CD14-positive monocyte (primary cell): ENCODE results near the gene SLC6A8. TPM values are rescaled to one million over a fixed set of nuclear protein-coding genes. Genes with fewer than 3 reads are reported as not detected.
A peak's percentile ranks its signal among the peaks of the same experiment; 100 is the strongest.

ENCODE experiments used
- DNase-seq, 3 donors: peaks; one replicate each; pipeline ENCODE4 v3.0.0-alpha.2; 2011 to 2022
- H2AFZ ChIP-seq: 2 replicates; pipeline ENCODE4 v1.6.0; 2012; ENCODE audit warnings: mild to moderate bottlenecking, low read depth, low read length, inconsistent platforms; ENCODE audit not compliant: insufficient read depth, poor library complexity, severe bottlenecking
- H3K27ac ChIP-seq, 2 donors: 1 replicate in 1 of 2; 2 replicates in 1 of 2; pipeline ENCODE4 v1.5.1; 2012 to 2013; ENCODE audit warnings: low read length in 2 of 2, control low read depth in 1 of 2, inconsistent platforms in 1 of 2, low read depth in 1 of 2, mild to moderate bottlenecking in 1 of 2
- H3K27me3 ChIP-seq, 2 donors: one replicate each; pipeline versions ENCODE4 v1.6.0 to v1.6.1; 2011 to 2013; ENCODE audit warnings: low read length in 2 of 2; ENCODE audit not compliant: control insufficient read depth in 2 of 2, insufficient read depth in 2 of 2
- H3K36me3 ChIP-seq, 2 donors: replicated peaks in 1 of 2; 1 replicate in 1 of 2; 2 replicates in 1 of 2; pipeline versions ENCODE4 v1.5.1 to v1.6.1; 2012 to 2013; ENCODE audit warnings: low read length in 2 of 2, control low read depth in 1 of 2, inconsistent platforms in 1 of 2, mild to moderate bottlenecking in 1 of 2; ENCODE audit not compliant: insufficient read depth in 2 of 2, control insufficient read depth in 1 of 2
- H3K4me1 ChIP-seq, 2 donors: 1 replicate in 1 of 2; 2 replicates in 1 of 2; pipeline versions ENCODE4 v1.5.1 to v1.6.1; 2012 to 2013; ENCODE audit warnings: low read length in 2 of 2, control low read depth in 1 of 2, inconsistent platforms in 1 of 2, mild to moderate bottlenecking in 1 of 2, moderate library complexity in 1 of 2; ENCODE audit not compliant: insufficient read depth in 2 of 2, control insufficient read depth in 1 of 2
- H3K4me2 ChIP-seq: replicated peaks from 2 replicates; pipeline ENCODE3; 2012; ENCODE audit warnings: low read length, moderate library complexity, mild to moderate bottlenecking; ENCODE audit not compliant: poor library complexity, severe bottlenecking; ENCODE audit errors: extremely low read depth
- H3K4me3 ChIP-seq, 3 experiments: fragments of 200-600 bp in 1 of 3; sonication (generic) in 1 of 3; replicated peaks in 1 of 3; 1 replicate in 2 of 3; 2 replicates in 1 of 3; pipeline ENCODE4 v1.5.1; 2011 to 2013; ENCODE audit warnings: low read length in 3 of 3, mild to moderate bottlenecking in 3 of 3, control low read depth in 2 of 3, low read depth in 2 of 3, inconsistent platforms in 1 of 3, moderate library complexity in 1 of 3
- H3K79me2 ChIP-seq: 2 replicates; pipeline ENCODE4 v1.6.0; 2012; ENCODE audit warnings: mild to moderate bottlenecking, control low read depth, inconsistent platforms, low read length, moderate library complexity; ENCODE audit not compliant: insufficient read depth
- H3K9ac ChIP-seq: 2 replicates; pipeline ENCODE4 v1.6.0; 2017; ENCODE audit warnings: low read length, mild to moderate bottlenecking; ENCODE audit not compliant: insufficient read depth, poor library complexity, severe bottlenecking
- H3K9me3 ChIP-seq, 2 donors: replicated peaks in 1 of 2; 1 replicate in 1 of 2; 2 replicates in 1 of 2; pipeline versions ENCODE4 v1.5.1 to v1.6.1; 2012 to 2013; ENCODE audit warnings: low read length in 2 of 2, control low read depth in 1 of 2; ENCODE audit not compliant: control insufficient read depth in 1 of 2, insufficient read depth in 1 of 2
- H4K20me1 ChIP-seq: 2 replicates; pipeline ENCODE4 v1.6.0; 2012; ENCODE audit warnings: mild to moderate bottlenecking, low read length, control low read depth, moderate library complexity; ENCODE audit not compliant: insufficient read depth
- H3K27ac Mint-ChIP-seq, 7 donors: one replicate each; pipeline ENCODE4 v1.8.0; 2020; ENCODE audit warnings: mild to moderate bottlenecking in 7 of 7, mixed read lengths in 7 of 7, moderate library complexity in 6 of 7, inconsistent platforms in 2 of 7
- H3K27me3 Mint-ChIP-seq, 3 donors: one replicate each; pipeline ENCODE4 v1.8.0; 2021 to 2022; ENCODE audit warnings: low read depth in 3 of 3, mild to moderate bottlenecking in 3 of 3, mixed read lengths in 3 of 3, moderate library complexity in 3 of 3, inconsistent platforms in 1 of 3
- H3K36me3 Mint-ChIP-seq, 2 donors: one replicate each; pipeline ENCODE4 v1.8.0; 2020; ENCODE audit warnings: mixed read lengths in 2 of 2, inconsistent platforms in 1 of 2, mild to moderate bottlenecking in 1 of 2
- H3K4me1 Mint-ChIP-seq: one replicate; pipeline ENCODE4 v1.8.0; 2020; ENCODE audit warnings: mild to moderate bottlenecking, mixed read lengths
- H3K4me3 Mint-ChIP-seq, 2 donors: one replicate each; pipeline ENCODE4 v1.8.0; 2020; ENCODE audit warnings: mild to moderate bottlenecking in 2 of 2, mixed read lengths in 2 of 2, moderate library complexity in 1 of 2
- H3K9me3 Mint-ChIP-seq, 7 donors: one replicate each; pipeline ENCODE4 v1.8.0; 2020 to 2022; ENCODE audit warnings: mixed read lengths in 7 of 7, mild to moderate bottlenecking in 6 of 7, moderate library complexity in 6 of 7, inconsistent platforms in 2 of 7
- WGBS: methylation state at CpG from one replicate; pipeline ENCODE4 v1.1.5; 2013; ENCODE audit warnings: missing lambda C conversion rate; ENCODE audit not compliant: insufficient coverage; 5-methylcytosine and 5-hydroxymethylcytosine counted together
- intact Hi-C, 2 donors: fragments of 100-400 bp; cut with micrococcal nuclease; formaldehyde crosslinking; loops; one replicate each; pipeline versions ENCODE4 v1.15.0 to v1.15.1; 2023
- polyA plus RNA-seq, 3 donors: library from polyadenylated mRNA; depleted of rRNA in 1 of 3; unstranded in 2 of 3; stranded (reverse) in 1 of 3; fragments of 300-500 nt in 2 of 3; fragments of >200 nt in 1 of 3; fragmentation: Illumina TruSeq in 2 of 3; gene quantifications; 1 replicate in 2 of 3; 2 replicates in 1 of 3; pipeline ENCODE4 v1.2.3, GENCODE V29; 2012 to 2021
- TF ChIP-seq, protein P1 (sequence below): fragments of 200-600 bp; IDR thresholded peaks from one replicate; pipeline ENCODE4 v1.8.0; 2022; ENCODE audit warnings: antibody characterized with exemption, mild to moderate bottlenecking

SLC6A8 gene
- polyA plus RNA-seq, 3 donors = 0.23 to 5.6 (median 0.85) TPM

DNA sequence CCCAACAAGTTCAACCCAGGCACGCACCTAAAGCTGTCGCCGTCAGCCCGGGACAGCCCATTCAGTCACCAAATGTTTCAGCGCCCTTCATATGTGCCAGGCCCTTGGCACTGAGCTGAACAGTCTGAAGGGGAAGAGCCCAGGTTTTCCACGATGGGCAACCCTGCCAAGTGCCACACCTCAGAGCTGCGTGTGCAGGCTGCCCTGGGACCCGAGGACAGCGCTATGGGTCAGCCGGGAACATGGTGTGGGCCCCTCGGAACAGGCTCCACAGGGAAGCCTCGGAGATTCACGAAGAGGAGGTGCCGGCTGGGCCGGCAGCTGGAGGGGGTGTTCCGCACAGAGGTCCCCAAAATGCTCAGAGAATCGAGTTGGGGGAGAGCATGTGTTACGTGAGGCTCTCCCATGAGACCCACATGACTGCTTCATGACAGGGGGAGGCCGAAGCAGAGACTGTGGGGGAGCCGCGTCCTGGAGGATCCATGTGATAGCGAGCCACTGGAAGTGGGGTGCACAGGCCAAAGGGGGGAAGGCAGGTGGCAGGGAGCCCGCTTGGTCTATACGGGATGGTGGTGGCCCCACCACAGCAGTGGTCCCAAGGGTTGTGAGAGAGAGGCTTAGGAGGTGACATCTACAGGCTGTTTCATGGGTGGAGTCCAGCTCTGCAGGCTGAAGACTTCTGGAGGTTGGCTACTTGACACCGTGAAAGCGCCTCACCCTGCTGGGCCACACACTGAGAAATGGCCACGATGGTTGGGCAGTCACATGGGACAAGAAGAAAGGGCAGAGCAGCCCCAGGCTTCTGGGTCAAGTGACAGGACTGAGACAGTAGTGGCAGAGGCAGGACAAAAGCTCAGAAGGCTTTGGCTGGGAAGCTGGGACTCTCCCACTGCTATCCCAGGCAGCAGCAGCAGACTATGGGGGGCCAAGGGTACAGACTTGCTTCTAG lies 22.3 kb downstream of the SLC6A8 start:
- intact Hi-C loops = no loop called here
- H3K4me2 ChIP-seq = no peak overlapping the region
- no peaks in the 10 kb centered on the region for H3K9me3 ChIP-seq
- peaks cover 17 to 18% of the 10 kb centered on the region in 2 donors for H3K4me1 ChIP-seq
- over 99% methylated on average over 12 of the region's 27 CpGs for WGBS
- H4K20me1 ChIP-seq = peaks cover 59% of the 10 kb centered on the region
- H3K9ac ChIP-seq = no peak overlapping the region
- no peak overlapping the region for H3K27ac ChIP-seq
- no peak overlapping the region for H2AFZ ChIP-seq
- H3K4me3 ChIP-seq = no peak overlapping the region
- Mint-ChIP-seq H3K4me1 (peaks cover 18% of the 10 kb centered on the region), H3K27me3 (peaks cover 0 to 10% (median 0%) of the 10 kb centered on the region in 3 donors), H3K9me3 (no peaks in the 10 kb centered on the region), H3K36me3 (peaks cover 47 to 54% of the 10 kb centered on the region in 2 donors), H3K4me3 (no peak overlapping the region), H3K27ac (peak overlapping the region in 2 of 7 donors; percentile 10 to 59)
- TF ChIP-seq, protein P1, sequence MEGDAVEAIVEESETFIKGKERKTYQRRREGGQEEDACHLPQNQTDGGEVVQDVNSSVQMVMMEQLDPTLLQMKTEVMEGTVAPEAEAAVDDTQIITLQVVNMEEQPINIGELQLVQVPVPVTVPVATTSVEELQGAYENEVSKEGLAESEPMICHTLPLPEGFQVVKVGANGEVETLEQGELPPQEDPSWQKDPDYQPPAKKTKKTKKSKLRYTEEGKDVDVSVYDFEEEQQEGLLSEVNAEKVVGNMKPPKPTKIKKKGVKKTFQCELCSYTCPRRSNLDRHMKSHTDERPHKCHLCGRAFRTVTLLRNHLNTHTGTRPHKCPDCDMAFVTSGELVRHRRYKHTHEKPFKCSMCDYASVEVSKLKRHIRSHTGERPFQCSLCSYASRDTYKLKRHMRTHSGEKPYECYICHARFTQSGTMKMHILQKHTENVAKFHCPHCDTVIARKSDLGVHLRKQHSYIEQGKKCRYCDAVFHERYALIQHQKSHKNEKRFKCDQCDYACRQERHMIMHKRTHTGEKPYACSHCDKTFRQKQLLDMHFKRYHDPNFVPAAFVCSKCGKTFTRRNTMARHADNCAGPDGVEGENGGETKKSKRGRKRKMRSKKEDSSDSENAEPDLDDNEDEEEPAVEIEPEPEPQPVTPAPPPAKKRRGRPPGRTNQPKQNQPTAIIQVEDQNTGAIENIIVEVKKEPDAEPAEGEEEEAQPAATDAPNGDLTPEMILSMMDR = no peak
- DNase-seq = no peak
- H3K36me3 ChIP-seq = peaks cover 32 to 57% of the 10 kb centered on the region in 2 donors
- H3K79me2 ChIP-seq = no peaks in the 10 kb centered on the region
- no peaks in the 10 kb centered on the region for H3K27me3 ChIP-seq

DNA sequence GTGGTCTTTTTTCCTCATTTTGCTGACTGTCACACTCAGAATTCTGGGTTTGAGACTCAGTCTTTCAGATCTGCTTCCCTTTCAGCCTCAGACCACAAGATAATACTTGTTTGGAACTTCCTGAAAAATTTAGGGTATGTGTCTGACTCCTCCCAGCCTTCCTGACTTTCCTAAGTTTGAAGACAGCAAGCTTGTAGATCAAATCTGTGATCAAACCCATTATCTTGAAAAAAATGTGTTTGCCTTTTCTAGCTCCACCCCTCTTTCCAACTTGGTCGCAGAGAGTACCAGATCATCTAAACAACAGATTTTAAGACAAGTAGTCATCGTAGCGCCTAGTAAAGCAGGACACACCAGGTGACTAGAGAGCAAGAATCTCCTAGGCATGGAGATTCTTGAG lies 26.5 kb downstream of the SLC6A8 start:
- H3K4me1 ChIP-seq = peaks cover 12 to 13% of the 10 kb centered on the region in 2 donors
- no peak overlapping the region for H3K9ac ChIP-seq
- peaks cover 39 to 86% of the 10 kb centered on the region in 2 donors for H3K36me3 ChIP-seq
- Mint-ChIP-seq H3K27ac (peak overlapping the region in 3 of 7 donors; percentile 68 to 74 (median 73)), H3K9me3 (no peaks in the 10 kb centered on the region), H3K36me3 (peaks cover 47 to 68% of the 10 kb centered on the region in 2 donors), H3K4me1 (peaks cover 11% of the 10 kb centered on the region), H3K27me3 (peaks cover 0 to 16% (median 0%) of the 10 kb centered on the region in 3 donors), H3K4me3 (no peak overlapping the region)
- H2AFZ ChIP-seq = no peak overlapping the region
- peaks cover 64% of the 10 kb centered on the region for H4K20me1 ChIP-seq
- 100% methylated on average over 1 of the region's 3 CpGs for WGBS
- DNase-seq = peak in 2 of 3 donors; percentile 1 to 9
- H3K4me2 ChIP-seq = no peak overlapping the region
- H3K27ac ChIP-seq = peak overlapping the region; percentile 12 to 32
- peaks cover 10% of the 10 kb centered on the region for H3K79me2 ChIP-seq
- intact Hi-C loops = no loop called here
- TF ChIP-seq, protein P1 = no peak
- no peaks in the 10 kb centered on the region for H3K27me3 ChIP-seq
- H3K4me3 ChIP-seq = no peak overlapping the region
- no peaks in the 10 kb centered on the region for H3K9me3 ChIP-seq
